ENCODE results near the gene PFN3. TPM values are rescaled to one million over a fixed set of nuclear protein-coding genes. Genes with fewer than 3 reads are reported as not detected.

PFN3 gene, protein sequence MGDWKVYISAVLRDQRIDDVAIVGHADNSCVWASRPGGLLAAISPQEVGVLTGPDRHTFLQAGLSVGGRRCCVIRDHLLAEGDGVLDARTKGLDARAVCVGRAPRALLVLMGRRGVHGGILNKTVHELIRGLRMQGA
- not detected in 2 replicates for total RNA-seq (2022)
- percentile 29 among the genes with signal in this experiment for Bru-seq, nascent RNA
- BruChase-seq, experiment 1, labeled RNA remaining after a 2-hour chase = not detected
- percentile 33 among the genes with signal in this experiment for BruChase-seq, experiment 2, labeled RNA remaining after a 6-hour chase
- long read RNA-seq = 0 reads

DNA sequence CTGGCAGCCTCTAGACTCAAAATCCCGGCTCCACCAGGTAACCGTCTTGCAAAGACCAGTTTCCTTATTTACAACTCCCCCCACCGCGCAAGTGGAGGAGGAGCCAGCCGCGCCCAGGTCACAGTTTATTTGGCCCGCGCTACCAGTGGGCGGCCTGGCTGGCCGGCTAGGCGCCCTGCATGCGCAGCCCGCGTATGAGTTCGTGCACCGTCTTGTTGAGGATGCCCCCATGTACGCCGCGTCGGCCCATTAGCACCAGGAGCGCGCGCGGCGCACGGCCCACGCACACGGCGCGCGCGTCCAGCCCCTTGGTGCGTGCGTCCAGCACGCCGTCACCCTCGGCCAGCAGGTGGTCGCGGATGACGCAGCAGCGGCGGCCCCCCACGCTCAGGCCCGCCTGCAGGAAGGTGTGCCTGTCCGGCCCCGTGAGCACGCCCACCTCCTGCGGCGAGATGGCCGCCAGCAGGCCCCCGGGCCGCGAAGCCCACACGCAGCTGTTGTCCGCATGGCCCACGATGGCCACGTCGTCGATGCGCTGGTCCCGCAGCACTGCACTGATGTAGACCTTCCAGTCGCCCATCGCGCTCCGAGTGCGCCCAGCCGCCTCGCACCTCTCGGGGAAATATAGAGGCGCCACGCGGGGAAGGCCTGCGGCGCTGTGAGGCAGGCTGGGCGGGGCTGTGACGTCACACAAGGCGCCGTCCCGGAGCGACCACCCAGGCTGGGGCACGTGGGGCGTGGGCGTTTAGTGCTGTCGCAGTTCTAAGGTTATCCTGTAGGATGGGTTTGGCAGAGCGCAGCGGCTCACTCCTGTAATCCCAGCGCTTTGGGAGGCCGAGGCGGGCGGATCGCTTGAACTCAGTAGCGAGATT is at the start of gene PFN3:
PFN3 (minus strand) TSS at position 665 of the 872 bp plus-strand sequence; CDS start at position 580, 85 bp downstream.
- CTCF ChIA-PET = interaction anchor here (0.7 to 5.1 kb wide), 2 partner anchors 10 to 26 kb away, joined by 3 to 148 read pairs; no protein-coding TSS in a partner anchor
- Mint-ChIP-seq H3K27ac (ENCODE audit: unreplicated experiment) (no peak within 1 kb of the TSS), H3K9me3 (ENCODE audit: unreplicated experiment) (no peaks in the 10 kb centered on the region), H3K4me1 (ENCODE audit: low read depth, unreplicated experiment) (peaks cover 6% of the 10 kb centered on the region), H3K4me3 (ENCODE audit: unreplicated experiment) (no peak within 1 kb of the TSS), H3K36me3 (ENCODE audit: insufficient read depth, unreplicated experiment) (peaks cover 6% of the 10 kb centered on the region), H3K27me3 (ENCODE audit: insufficient read depth, unreplicated experiment) (peaks cover under 1% of the 10 kb centered on the region)
- no peak for DNase-seq
- no peaks in the 10 kb centered on the region for H3K27me3 ChIP-seq (replicated peaks; ENCODE audit: control insufficient read depth, insufficient read depth, low read length)
- intact Hi-C loops (cut with micrococcal nuclease; ENCODE audit: unreplicated experiment) = no loop called here
- no peaks in the 10 kb centered on the region for H3K9me3 ChIP-seq
- H3K4me3 ChIP-seq (ENCODE audit: low read depth, low read length) = no peak within 1 kb of the TSS
- TF ChIP-seq, protein P1, sequence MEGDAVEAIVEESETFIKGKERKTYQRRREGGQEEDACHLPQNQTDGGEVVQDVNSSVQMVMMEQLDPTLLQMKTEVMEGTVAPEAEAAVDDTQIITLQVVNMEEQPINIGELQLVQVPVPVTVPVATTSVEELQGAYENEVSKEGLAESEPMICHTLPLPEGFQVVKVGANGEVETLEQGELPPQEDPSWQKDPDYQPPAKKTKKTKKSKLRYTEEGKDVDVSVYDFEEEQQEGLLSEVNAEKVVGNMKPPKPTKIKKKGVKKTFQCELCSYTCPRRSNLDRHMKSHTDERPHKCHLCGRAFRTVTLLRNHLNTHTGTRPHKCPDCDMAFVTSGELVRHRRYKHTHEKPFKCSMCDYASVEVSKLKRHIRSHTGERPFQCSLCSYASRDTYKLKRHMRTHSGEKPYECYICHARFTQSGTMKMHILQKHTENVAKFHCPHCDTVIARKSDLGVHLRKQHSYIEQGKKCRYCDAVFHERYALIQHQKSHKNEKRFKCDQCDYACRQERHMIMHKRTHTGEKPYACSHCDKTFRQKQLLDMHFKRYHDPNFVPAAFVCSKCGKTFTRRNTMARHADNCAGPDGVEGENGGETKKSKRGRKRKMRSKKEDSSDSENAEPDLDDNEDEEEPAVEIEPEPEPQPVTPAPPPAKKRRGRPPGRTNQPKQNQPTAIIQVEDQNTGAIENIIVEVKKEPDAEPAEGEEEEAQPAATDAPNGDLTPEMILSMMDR (IDR thresholded peaks at IDR 0.05; ENCODE audit: insufficient read depth in 1 of 2, low read depth in 1 of 2, low read length in 1 of 2, severe bottlenecking in 1 of 2, unreplicated experiment in 1 of 2) = no peak
- peaks cover 6% of the 10 kb centered on the region for H3K4me1 ChIP-seq
- no peaks in the 10 kb centered on the region for H3K36me3 ChIP-seq (ENCODE audit: control insufficient read depth, insufficient read depth, low read length)
- BruUV-seq (replicated peaks) = no TSS peak
- POLR2A ChIA-PET = no interaction called here

DNA sequence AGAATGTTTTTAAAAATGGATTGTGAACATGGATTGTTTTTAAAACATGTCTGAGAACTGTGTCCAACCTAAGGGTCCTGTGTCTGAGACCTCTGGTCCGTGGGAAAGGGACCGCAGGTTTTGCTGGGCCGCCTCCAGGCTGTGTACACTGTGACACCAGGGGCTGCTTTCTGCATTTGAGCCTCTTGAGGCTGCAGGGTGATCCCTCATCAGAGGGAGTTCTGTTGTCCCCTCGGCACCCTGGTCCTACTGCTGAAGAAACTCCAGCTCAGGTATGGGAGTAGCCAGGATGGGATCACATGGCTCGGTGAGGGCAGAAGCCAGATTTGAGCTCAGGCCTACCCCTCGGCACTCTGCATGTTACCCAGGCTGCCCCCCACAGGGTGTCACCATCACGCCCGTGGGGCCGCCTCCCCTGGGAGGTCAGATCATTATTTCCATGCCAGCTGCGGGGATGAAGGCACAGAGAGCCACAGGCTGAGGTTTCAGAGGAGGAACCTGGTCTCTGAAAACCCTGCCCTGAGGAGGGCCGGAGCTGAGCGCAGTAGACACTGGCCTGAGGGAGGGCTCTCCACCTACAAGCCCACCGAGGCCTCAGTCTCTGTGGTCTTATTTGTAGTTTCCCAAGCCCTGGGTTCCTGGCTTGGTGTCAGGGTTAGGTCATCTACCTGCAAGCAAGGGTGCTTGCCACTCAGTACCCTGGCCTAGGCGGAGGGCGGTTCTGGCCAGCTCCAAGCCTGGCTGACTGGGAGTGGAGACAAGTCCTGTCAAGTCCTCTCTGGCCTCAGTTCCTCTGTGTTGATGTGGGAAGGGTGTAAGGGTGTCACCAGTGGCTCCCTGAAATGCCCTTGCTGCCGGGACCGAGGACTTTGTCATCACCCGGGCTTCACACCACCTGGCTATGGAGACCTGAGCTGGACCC is 48.9 kb upstream of the PFN3 start:
- Mint-ChIP-seq H3K27me3 (ENCODE audit: insufficient read depth, unreplicated experiment) (peaks cover 6% of the 10 kb centered on the region), H3K36me3 (ENCODE audit: insufficient read depth, unreplicated experiment) (peaks cover 52% of the 10 kb centered on the region), H3K4me3 (ENCODE audit: unreplicated experiment) (no peak overlapping the region), H3K4me1 (ENCODE audit: low read depth, unreplicated experiment) (peaks cover 11% of the 10 kb centered on the region), H3K9me3 (ENCODE audit: unreplicated experiment) (no peaks in the 10 kb centered on the region), H3K27ac (ENCODE audit: unreplicated experiment) (no peak overlapping the region)
- intact Hi-C loops (cut with micrococcal nuclease; ENCODE audit: unreplicated experiment) = no loop called here
- Histone ChIP-seq H3K4me1 (peaks cover 12% of the 10 kb centered on the region), H3K4me3 (ENCODE audit: low read depth, low read length) (no peak overlapping the region), H3K27me3 (replicated peaks; ENCODE audit: control insufficient read depth, insufficient read depth, low read length) (no peaks in the 10 kb centered on the region), H3K36me3 (ENCODE audit: control insufficient read depth, insufficient read depth, low read length) (no peaks in the 10 kb centered on the region; the same call in 1 of the 2 replicates), H3K9me3 (no peaks in the 10 kb centered on the region)
- TF ChIP-seq, protein P1 (IDR thresholded peaks at IDR 0.05; ENCODE audit: insufficient read depth in 1 of 2, low read depth in 1 of 2, low read length in 1 of 2, severe bottlenecking in 1 of 2, unreplicated experiment in 1 of 2) = no peak
- ChIA-PET POLR2A (interaction anchor here (1.5 to 2.4 kb wide), 2 partner anchors 23 to 47 kb away, joined by 4 to 13 read pairs; partner anchors contain the start of gene GRK6), CTCF (interaction anchor here (0.6 to 6.5 kb wide), 5 partner anchors 46 to 125 kb away, joined by 3 to 110 read pairs (median 5); no protein-coding TSS in a partner anchor)
- DNase-seq = no peak
- BruUV-seq (replicated peaks) = no TSS peak
